EH (cell line): ENCODE data around the gene ACKR2.

Experiments
- DNase-seq: peaks from one replicate; pipeline ENCODE4 v3.0.0-alpha.2; 2015; ENCODE audit warnings: low read depth

The ACKR2 gene

GRCh38 chr3:42855547-42856380, 46.5 kb downstream of the ACKR2 start:
- DNase-seq = no peak

GRCh38 chr3:42856544-42856943, 47.3 kb downstream of the ACKR2 start:
- DNase-seq = no peak

DNA sequence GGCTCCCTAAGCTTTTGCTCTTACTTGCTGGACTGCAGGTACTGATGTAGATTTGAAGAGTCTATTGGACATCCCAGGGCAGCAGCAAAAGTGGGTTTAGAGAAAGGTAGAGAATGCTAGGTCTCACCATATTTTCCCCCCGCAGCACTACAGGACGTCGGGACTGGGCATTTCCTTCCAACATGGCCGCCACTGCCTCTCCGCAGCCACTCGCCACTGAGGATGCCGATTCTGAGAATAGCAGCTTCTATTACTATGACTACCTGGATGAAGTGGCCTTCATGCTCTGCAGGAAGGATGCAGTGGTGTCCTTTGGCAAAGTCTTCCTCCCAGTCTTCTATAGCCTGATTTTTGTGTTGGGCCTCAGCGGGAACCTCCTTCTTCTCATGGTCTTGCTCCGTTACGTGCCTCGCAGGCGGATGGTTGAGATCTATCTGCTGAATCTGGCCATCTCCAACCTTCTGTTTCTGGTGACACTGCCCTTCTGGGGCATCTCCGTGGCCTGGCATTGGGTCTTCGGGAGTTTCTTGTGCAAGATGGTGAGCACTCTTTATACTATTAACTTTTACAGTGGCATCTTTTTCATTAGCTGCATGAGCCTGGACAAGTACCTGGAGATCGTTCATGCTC, 55.2 kb downstream of the ACKR2 start:
- DNase-seq = no peak

- no peak for DNase-seq
Observed at GRCh38 chr3:42865256-42865655, 56.0 kb downstream of the ACKR2 start.

GRCh38 chr3:42867138-42867537, 57.9 kb downstream of the ACKR2 start:
- DNase-seq = no peak

DNA sequence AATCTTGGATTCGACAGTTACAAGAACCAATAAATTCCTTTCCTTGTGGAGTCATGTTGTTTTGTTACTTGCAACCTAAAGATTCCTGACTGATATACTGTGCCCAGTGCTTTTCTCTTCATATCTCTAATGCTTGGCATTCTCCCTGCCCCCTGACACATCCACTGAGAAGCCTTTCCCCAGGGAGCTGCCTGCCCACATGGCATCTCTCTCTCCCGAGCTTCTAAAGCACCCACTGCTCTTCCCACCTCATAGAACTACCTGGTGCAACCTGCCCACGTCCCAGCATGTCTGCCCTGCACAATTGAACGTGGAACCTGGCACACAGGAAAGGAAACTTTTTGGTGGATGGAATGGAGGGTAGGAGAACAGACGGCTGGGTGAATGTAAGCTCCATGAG, 59.6 kb downstream of the ACKR2 start:
- no peak for DNase-seq

- DNase-seq = no peak
Observed at GRCh38 chr3:42871592-42872196, 62.4 kb downstream of the ACKR2 start.

- no peak for DNase-seq
Observed at GRCh38 chr3:42872718-42873117, 63.5 kb downstream of the ACKR2 start.

GRCh38 chr3:42873221-42873982, 64.2 kb downstream of the ACKR2 start:
- no peak for DNase-seq

- no peak for DNase-seq
Observed at GRCh38 chr3:42874749-42875148, 65.5 kb downstream of the ACKR2 start.

- no peak for DNase-seq
Observed at GRCh38 chr3:42875325-42876151, 66.3 kb downstream of the ACKR2 start, which contains the start of gene CYP8B1. Gene CYP8B1, minus strand, starts transcription at chr3:42875879. Its CDS starts 63 bp downstream, at chr3:42875816.

- no peak for DNase-seq
Observed at GRCh38 chr3:42876401-42876800, 67.2 kb downstream of the ACKR2 start.

GRCh38 chr3:42876940-42877720, 67.9 kb downstream of the ACKR2 start:
- DNase-seq = no peak

- no peak for DNase-seq
Observed at GRCh38 chr3:42877881-42878280, 68.6 kb downstream of the ACKR2 start.

DNA sequence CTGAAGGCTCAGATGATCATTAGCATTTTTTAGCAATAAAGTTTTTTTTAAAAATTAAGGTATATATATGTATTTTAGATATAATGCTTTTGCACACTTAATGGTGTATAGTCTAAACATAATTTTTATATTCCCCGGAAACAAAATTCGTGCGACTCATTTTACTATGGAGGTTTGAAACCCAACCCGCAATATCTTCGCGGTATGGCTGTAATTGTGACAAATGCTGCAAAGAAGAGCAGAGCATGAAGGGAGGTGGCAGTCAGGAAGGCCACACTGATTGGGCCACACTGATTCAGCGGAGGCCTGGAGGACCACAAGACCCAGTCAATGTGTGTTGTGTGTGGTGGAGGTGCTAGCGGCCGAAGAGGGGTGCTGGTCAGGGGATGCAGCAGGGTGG, 70.9 kb downstream of the ACKR2 start:
- DNase-seq = no peak

DNA sequence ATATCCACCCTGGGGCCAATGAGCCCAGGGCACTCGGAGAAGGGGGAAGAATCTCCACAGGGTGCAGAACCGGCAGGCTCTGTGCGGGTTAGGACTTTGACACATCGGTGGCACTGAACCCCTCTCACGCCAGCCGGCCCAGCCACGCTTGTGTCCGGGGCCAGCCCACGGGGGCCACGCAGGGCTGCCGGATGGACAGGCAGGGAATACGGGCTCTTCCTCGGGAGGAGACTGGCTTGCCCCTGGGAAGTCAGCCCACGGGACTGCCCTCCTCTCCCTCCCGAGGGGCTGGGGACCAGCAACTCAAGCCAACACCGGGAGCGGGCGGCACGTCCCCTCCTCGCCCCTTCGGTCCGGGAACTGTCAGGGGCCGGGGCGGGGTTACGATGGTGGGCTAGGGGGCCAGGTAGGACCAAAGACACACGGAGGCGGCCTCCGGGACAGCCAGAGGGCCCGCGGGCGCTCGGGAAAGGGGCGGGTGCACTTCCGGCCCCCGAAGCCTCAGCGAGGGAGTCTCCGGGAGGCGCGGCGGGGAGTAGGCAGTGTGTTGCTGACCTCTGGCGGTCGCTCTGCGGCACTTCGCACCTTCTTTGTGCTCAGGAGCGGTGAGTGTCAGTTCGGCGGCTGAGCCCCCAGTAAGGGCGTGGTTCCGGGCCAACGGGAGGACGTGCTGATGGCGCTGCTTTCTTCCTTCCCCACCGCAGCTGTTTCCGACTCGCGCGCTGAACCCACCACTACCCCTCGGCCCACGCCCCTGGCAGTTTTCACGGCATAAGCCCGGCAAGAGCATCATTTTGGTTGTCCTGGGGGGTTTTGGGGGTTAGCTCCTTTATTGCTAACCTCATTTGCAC, 71.6 kb downstream of the ACKR2 start:
- peak; percentile 82 for DNase-seq

DNA sequence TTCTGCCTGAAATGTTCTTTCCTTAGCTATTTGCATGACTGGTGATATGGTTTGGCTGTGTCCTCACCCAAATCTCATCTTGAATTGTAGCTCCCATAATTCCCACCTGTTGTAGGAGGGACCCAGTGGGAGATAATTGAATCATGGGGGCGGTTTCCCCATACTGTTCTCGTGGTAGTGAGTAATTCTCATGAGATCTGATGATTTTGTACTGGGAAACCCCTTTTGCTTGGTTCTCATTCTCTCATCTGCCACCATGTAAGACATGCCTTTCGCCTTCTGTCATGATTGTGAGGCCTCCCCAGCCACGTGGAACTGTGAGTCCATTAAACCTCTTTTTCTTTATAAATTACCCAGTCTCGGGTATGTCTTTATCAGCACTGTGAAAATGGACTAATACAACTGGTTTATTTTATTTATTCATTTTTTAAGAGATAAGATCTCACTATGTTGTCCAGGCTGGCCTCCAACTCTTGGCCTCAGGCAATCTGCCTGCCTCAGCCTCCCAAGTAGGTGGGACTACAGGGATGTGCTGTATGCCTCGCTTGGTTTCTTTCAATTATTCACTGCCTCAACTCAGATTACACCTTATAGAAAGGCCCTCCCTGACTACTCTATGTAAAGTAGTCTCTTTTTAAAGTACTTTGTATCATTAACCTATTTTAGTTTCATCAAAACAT, 74.1 kb downstream of the ACKR2 start:
- peak; percentile 22 for DNase-seq

DNA sequence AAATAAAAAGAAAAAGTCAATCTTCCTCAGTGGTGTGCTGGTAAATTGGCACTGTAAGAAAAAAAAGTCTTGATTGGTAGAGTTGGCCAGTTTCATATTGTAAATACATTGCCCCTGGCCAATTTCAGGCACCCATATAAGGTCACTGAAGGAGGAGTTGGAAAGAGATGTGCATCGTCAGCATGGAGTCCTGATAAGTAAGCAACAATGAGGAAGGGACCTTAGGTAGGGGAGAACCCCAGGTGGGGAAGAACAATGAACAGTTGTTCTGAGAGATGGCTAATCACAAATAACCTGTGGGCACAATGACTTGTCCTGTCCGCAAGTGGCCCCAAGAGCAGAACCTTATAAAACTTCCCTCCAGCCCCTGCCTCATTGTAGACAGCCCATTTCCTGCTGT, 75.1 kb downstream of the ACKR2 start:
- no peak for DNase-seq

DNA sequence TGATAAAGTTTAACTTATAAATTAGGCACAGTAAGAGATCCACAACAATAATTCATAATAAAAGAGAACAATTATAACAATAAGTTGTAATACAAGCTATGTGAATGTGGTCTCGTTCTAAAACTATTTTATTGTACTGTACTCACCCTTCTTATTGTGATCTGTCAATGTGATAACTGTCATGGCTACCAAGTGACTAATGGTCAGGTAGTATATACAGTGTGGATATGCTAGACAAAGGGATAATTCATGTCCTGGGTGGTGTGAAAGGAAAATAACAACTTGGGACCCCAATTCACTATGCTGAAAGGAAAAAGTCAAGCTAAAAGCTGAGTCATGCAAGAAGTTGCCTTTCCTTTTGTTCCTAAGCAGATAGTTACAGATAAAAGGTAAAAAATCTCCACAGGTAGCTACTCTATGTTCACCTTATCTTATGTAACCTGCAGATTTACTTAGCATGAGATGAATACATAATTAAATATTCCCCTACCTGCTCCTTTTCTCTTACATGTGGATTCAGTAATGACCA, 77.1 kb downstream of the ACKR2 start:
- no peak for DNase-seq
